ENCODE data around the gene ZNRF1. TPM values are rescaled to one million over a fixed set of nuclear protein-coding genes. Genes with fewer than 3 reads are reported as not detected.

Gene ZNRF1
- total and polyA plus RNA-seq, 2 of the 13 experiments (the other 11 are each of a cell fraction or from before 2014, with no cell fraction given), result 43.9 to 58.7 TPM

GRCh38 chr16:74991593-74992403 lies 7.0 kb upstream of the ZNRF1 start (continued):
- no peak for TF ChIP-seq ZIK1 (CRISPR knock-in tag; IDR thresholded peaks at IDR 0.05; ENCODE audit: borderline replicate concordance, low read depth)
- 0 out of 2 replicates have a peak, but pooled peaks have one; percentile 27 for TF ChIP-seq ZNF20 (CRISPR knock-in tag; IDR thresholded peaks at IDR 0.05)
- peak; percentile 91 for TF ChIP-seq HNF4G (IDR thresholded peaks at IDR 0.05; ENCODE audit: borderline replicate concordance, low read depth, low read length)
- TF ChIP-seq HNF4G (CRISPR knock-in tag; IDR thresholded peaks at IDR 0.05; ENCODE audit: borderline replicate concordance, low read depth), result peak; percentile 90; the same call in 1 of the 2 replicates
- 0 out of 2 replicates have a peak, but pooled peaks have one; percentile 35 for TF ChIP-seq YEATS2 (CRISPR knock-in tag; IDR thresholded peaks at IDR 0.05; ENCODE audit: borderline replicate concordance)
- peak; percentile 35; the same call in 1 of the 2 replicates for TF ChIP-seq CBX5 (CRISPR knock-in tag; IDR thresholded peaks at IDR 0.05; ENCODE audit: borderline replicate concordance)
- peak; percentile 76 for TF ChIP-seq FOSL2 (CRISPR knock-in tag; IDR thresholded peaks at IDR 0.05)
- TF ChIP-seq HMG20A (CRISPR knock-in tag; IDR thresholded peaks at IDR 0.05; ENCODE audit: borderline replicate concordance), result peak; percentile 89
- TF ChIP-seq, protein P1, sequence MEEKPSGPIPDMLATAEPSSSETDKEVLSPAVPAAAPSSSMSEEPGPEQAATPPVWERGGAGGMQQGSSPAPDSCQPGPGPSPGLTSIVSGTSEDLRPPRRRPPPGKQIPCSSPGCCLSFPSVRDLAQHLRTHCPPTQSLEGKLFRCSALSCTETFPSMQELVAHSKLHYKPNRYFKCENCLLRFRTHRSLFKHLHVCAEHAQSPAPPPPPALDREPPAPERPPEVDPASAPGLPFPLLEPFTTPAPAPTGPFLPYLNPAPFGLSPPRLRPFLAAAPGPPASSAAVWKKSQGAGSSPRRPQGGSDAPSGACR (CRISPR knock-in tag; IDR thresholded peaks at IDR 0.05), result 0 out of 2 replicates have a peak, but pooled peaks have one; percentile 49
- no peak for TF ChIP-seq NR3C1 (CRISPR knock-in tag; IDR thresholded peaks at IDR 0.05)
- TF ChIP-seq PHF21A (CRISPR knock-in tag; IDR thresholded peaks at IDR 0.05), result peak; percentile 97
- peak; percentile 95 for TF ChIP-seq SAP130 (CRISPR knock-in tag; IDR thresholded peaks at IDR 0.05; ENCODE audit: low read depth)
- peak; percentile 6; the same call in 1 of the 2 replicates for TF ChIP-seq ZHX1 (CRISPR knock-in tag; IDR thresholded peaks at IDR 0.05; ENCODE audit: low read depth)
- peak; percentile 56; the same call in 1 of the 2 replicates for TF ChIP-seq KMT2A (CRISPR knock-in tag; IDR thresholded peaks at IDR 0.05)
- TF ChIP-seq ZNF775 (CRISPR knock-in tag; IDR thresholded peaks at IDR 0.05; ENCODE audit: borderline replicate concordance), result no peak
- TF ChIP-seq FIP1L1 (IDR thresholded peaks at IDR 0.05; ENCODE audit: borderline replicate concordance, insufficient read depth, low read depth, low read length), result 0 out of 2 replicates have a peak, but pooled peaks have one; percentile 29
- 0 out of 2 replicates have a peak, but pooled peaks have one; percentile 54 for TF ChIP-seq SATB2 (CRISPR knock-in tag; IDR thresholded peaks at IDR 0.05)

All from HepG2 (cell line).